Panc1 (cell line): ENCODE measurements around the gene PPM1F.

ENCODE experiments used
- CTCF ChIP-seq: fragments of 450-650 bp; IDR thresholded peaks from 2 replicates; pipeline ENCODE4 v1.5.1; 2017; ENCODE audit warnings: mild to moderate bottlenecking
- POLR2AphosphoS5 ChIP-seq: IDR thresholded peaks from 2 replicates; pipeline ENCODE4 v1.6.1; 2012; ENCODE audit warnings: mild to moderate bottlenecking, low read depth, low read length, moderate library complexity
- TCF7L2 ChIP-seq: IDR thresholded peaks from 2 replicates; pipeline ENCODE4 v1.6.1; 2011; ENCODE audit warnings: mild to moderate bottlenecking, low read depth, low read length, inconsistent platforms

GRCh38 chr22:21894799-21895198, 57.8 kb downstream of the PPM1F start:
- no peak for TF ChIP-seq CTCF
- TF ChIP-seq TCF7L2 = no peak
- TF ChIP-seq POLR2AphosphoS5 = no peak
